Pulmonary artery endothelial cell (primary cell): ENCODE measurements around the gene OR5K4. TPM values are rescaled to one million over a fixed set of nuclear protein-coding genes. Genes with fewer than 3 reads are reported as not detected.

ENCODE experiments used
- DNase-seq: peaks from one replicate; pipeline ENCODE4 v3.0.0-alpha.2; 2011; ENCODE audit warnings: low read depth, low spot score
- total RNA-seq: library from RNA; depleted of rRNA; stranded (reverse); fragments of >200 nt; gene quantifications from 2 replicates; pipeline ENCODE4 v1.2.3, GENCODE V29; 2014

The OR5K4 gene, protein sequence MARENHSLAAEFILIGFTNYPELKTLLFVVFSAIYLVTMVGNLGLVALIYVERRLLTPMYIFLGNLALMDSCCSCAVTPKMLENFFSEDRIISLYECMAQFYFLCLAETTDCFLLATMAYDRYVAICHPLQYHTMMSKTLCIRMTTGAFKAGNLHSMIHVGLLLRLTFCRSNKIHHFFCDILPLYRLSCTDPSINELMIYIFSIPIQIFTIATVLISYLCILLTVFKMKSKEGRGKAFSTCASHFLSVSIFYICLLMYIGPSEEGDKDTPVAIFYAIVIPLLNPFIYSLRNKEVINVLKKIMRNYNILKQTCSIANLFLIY
- not detected in 2 replicates for total RNA-seq

- DNase-seq: no peak
Measured at GRCh38 chr3:98353554-98353953, at the start of gene OR5K4. Gene OR5K4, plus strand, starts transcription at chr3:98353854. Its CDS starts 0 bp downstream, at chr3:98353854.

GRCh38 chr3:98322101-98322500 lies 31.6 kb upstream of the OR5K4 start:
- DNase-seq: no peak

GRCh38 chr3:98322686-98323085 lies 31.0 kb upstream of the OR5K4 start:
- no peak for DNase-seq

GRCh38 chr3:98323425-98323824 lies 30.2 kb upstream of the OR5K4 start:
- no peak for DNase-seq

DNA sequence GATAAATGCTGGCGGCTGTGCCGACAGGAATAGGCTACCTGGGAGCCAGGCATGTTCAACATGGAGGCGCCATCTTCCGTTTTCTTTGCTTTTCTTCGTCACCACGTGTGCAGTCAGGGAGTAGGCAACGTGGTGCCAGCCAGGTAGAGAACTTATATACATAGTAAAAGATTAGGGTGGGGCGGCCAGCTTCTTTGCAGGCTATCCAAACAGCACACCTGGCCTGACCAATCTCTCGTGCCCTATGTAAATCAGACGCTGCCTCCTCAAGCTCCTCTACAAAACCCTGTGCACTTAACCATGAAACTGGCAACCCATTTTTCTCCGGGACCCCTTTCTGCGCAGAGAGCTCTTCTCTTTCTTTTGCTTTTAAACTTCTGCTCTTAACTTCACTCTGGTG lies 28.6 kb upstream of the OR5K4 start:
- no peak for DNase-seq

GRCh38 chr3:98326105-98326893 lies 27.4 kb upstream of the OR5K4 start:
- no peak for DNase-seq

DNA sequence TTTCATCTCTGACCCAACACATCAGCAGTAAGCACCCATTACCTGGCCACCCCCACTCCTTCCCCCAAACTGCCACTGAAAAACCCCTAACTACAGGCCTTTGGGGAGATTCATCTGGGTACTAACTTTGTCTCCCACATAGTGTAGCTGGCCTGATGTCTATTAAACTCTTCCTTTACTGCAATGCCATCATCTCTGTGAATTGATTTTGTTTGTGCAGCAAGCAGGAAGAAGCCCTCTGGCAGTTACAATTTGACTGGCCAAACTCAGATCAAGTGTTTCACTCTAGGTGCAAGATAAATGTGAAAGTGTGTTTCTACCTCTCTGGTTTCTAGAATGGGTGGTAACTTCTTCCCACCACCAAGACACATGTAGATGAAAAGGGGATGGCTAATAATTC lies 26.7 kb upstream of the OR5K4 start:
- no peak for DNase-seq

GRCh38 chr3:98328933-98329332 lies 24.7 kb upstream of the OR5K4 start:
- no peak for DNase-seq

- no peak for DNase-seq
Measured at GRCh38 chr3:98329392-98330124, 24.1 kb upstream of the OR5K4 start.

DNA sequence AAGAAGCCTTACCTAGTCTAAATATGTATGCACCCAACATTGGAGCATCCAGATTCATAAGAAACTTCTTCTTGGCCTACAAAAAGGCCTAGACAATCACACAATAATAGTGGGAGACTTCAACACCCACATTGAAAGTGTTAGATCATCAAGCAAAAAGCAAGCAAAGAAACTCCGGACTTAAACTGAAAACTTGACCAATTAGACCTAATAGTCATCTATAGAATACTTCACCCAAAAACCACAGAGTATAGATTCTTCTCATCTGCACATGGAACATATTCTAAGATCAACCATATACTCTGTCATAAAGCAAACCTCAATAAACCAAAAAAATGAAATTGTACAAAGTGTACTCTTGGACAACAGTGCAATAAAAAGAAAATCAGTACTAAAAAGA lies 22.3 kb upstream of the OR5K4 start:
- DNase-seq: no peak

DNA sequence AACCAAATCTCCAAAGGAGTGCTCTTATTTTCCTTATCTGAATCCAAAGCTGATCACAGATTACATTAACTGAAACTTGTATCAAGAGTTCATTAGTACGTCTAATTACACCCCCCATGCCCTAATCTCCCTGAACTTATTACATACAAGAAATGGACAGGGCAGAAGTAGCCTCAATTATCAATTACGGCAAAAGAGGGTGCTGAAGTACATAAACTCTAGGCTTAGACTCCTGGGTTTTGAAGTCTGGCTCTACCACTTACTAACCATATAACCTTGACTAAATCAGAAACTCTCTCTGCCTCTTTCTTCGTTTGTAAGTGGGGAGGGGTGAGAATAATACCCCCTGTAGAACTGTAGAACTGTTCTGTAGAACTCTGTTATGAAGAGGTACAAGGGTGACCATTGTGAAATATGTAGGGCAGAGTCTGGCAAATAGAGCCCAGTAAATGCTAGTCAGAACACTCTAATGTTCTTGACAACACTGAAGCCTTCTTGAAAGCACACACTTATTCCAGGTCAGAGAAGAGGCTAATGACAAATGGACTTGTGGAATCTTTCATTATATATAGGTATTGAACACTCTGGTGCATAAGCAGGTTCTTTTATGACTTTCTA lies 19.6 kb upstream of the OR5K4 start:
- no peak for DNase-seq

DNA sequence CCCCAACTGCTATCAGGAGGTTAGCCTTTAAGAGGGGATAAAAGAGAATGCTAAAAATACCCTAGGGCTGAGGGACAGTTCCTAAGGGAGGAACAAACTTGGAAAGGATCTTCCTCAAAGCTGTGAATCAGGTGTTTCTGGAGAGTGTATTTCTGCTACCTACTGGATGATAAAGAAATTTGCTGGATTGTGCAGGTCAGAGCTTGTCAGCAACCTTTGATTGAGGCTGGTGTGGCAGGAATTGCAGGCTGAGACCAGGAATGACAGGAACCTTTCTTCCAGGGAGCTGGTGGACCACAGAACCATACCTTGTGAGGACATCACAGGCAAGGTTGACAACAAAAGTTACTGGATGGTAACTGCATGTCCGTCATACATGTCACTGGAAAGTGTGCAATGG lies 14.6 kb upstream of the OR5K4 start:
- DNase-seq: no peak

GRCh38 chr3:98341758-98342157 lies 11.9 kb upstream of the OR5K4 start:
- no peak for DNase-seq

GRCh38 chr3:98343647-98344507 lies 9.8 kb upstream of the OR5K4 start:
- DNase-seq: no peak

- no peak for DNase-seq
Measured at GRCh38 chr3:98350082-98350481, 3.6 kb upstream of the OR5K4 start.

- no peak for DNase-seq
Measured at GRCh38 chr3:98359250-98359649, 5.6 kb downstream of the OR5K4 start.

- DNase-seq: no peak
Measured at GRCh38 chr3:98359993-98360675, 6.5 kb downstream of the OR5K4 start.

DNA sequence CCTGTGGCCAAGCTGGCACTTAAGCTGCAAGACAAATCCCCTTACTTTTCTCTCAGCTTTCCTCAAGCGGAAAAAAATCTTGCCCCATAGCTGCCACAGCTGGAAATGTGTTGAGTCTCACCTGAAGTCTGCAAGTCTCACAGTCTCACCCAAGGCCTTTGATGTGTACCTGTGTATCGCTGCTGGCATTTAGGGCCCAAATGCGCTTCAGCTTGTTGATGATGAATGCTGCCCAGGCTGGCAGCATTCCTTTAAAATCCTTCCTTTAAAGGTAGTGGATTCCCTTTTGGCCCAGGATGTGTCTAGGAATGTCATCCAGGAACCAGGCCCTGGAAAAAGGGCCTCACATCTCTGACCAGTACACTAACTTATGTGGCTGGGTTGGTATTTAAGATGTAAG lies 7.0 kb downstream of the OR5K4 start:
- DNase-seq: no peak

- no peak for DNase-seq
Measured at GRCh38 chr3:98361289-98361688, 7.6 kb downstream of the OR5K4 start.
